ENCODE results near the gene SLC1A2. TPM values are rescaled to one million over a fixed set of nuclear protein-coding genes. Genes with fewer than 3 reads are reported as not detected.

Gene SLC1A2
- total RNA-seq, 1 experiment from 2014 or later = 0.25 TPM

DNA sequence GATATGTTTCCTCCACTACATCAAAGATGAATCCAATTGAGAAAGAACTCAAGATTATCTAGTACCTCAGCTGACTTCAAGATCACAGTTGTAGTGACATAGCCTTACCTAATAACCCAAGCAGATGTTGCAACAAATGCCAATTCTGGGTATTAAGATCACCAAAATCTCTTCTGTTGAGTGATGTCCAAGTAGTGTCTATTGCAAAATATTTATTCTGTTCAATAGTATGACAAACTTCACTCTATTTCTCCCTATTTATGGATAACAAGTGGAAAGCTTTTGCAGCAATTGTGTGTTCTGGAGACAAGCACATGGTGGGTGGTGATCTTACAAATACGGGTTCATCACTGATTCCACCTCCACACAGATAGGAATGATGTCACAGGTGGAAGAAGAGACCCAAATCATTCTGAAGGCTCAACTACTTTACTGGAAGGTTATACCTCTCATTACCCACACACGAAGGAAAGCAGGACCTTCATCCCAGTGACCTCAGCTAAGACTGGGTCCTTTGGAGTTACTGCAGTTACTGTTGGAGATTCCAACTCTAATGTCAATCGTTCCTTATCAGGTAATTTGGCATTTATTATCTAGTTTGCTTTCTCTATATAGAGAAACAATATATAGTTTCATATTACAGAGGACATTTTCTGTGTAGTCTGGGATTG, 208.3 kb downstream of the SLC1A2 start (continued):
- TF ChIP-seq, protein P1, sequence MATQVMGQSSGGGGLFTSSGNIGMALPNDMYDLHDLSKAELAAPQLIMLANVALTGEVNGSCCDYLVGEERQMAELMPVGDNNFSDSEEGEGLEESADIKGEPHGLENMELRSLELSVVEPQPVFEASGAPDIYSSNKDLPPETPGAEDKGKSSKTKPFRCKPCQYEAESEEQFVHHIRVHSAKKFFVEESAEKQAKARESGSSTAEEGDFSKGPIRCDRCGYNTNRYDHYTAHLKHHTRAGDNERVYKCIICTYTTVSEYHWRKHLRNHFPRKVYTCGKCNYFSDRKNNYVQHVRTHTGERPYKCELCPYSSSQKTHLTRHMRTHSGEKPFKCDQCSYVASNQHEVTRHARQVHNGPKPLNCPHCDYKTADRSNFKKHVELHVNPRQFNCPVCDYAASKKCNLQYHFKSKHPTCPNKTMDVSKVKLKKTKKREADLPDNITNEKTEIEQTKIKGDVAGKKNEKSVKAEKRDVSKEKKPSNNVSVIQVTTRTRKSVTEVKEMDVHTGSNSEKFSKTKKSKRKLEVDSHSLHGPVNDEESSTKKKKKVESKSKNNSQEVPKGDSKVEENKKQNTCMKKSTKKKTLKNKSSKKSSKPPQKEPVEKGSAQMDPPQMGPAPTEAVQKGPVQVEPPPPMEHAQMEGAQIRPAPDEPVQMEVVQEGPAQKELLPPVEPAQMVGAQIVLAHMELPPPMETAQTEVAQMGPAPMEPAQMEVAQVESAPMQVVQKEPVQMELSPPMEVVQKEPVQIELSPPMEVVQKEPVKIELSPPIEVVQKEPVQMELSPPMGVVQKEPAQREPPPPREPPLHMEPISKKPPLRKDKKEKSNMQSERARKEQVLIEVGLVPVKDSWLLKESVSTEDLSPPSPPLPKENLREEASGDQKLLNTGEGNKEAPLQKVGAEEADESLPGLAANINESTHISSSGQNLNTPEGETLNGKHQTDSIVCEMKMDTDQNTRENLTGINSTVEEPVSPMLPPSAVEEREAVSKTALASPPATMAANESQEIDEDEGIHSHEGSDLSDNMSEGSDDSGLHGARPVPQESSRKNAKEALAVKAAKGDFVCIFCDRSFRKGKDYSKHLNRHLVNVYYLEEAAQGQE (IDR thresholded peaks at IDR 0.05; ENCODE audit: low read depth) = no peak

DNA sequence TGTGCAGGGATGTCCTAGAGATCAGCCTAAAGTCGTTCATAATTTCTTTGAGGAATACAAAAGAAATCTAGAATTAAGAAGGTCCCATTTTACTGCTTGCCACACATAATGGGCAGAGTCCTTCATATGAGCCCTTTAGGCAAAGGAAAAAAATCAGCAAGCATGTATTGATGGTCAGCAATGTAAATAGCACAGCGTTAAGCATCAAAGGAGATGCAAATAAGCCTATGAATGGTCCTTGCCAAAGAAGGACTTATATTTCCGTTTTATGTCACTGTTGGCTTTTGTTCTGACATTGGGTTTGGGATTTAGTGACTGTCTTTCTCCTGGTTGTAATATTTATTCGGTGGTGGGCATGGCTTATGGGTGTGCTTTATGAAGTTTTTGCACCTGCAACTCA, 210.6 kb downstream of the SLC1A2 start:
- no peak overlapping the region for H3K4me2 ChIP-seq (ENCODE audit: low read length)

More for the DNA sequence above, 210.6 kb downstream of the SLC1A2 start:
- peaks cover 47 to 67% of the 10 kb centered on the region in 2 experiments for H3K36me3 ChIP-seq (ENCODE audit: control insufficient read depth in 1 of 2, insufficient read depth in 2 of 2, low read length in 2 of 2)
- ATAC-seq (no peak), DNase-seq (ENCODE audit: low read depth, low spot score) (no peak)
- intact Hi-C loops (cut with micrococcal nuclease) = no loop called here
- no peak overlapping the region for H3K4me3 ChIP-seq (replicated peaks in 1 of 2; ENCODE audit: low read depth in 1 of 2, low read length in 2 of 2)
- H3K79me2 ChIP-seq (ENCODE audit: insufficient read depth, low read length) = peaks cover 29% of the 10 kb centered on the region; the same call in 1 of the 2 replicates
- H3K9me2 ChIP-seq (ENCODE audit: insufficient read depth) = no peaks in the 10 kb centered on the region
- H4K20me1 ChIP-seq (ENCODE audit: insufficient read depth) = peaks cover 3% of the 10 kb centered on the region; the same call in 1 of the 2 replicates
- no TSS peak for BruUV-seq (replicated peaks)
- no peaks in the 10 kb centered on the region for H3K27me3 ChIP-seq (ENCODE audit: insufficient read depth, low read length)
- H3K4me1 ChIP-seq (ENCODE audit: control insufficient read depth in 1 of 2, insufficient read depth in 2 of 2, low read length in 2 of 2) = peaks cover under 1 to 11% of the 10 kb centered on the region in 2 experiments
- H3K27ac ChIP-seq (ENCODE audit: low read depth, low read length) = no peak overlapping the region
- ChIA-PET RAD21 (ENCODE audit: low non-redundant PET in 1 of 2, low total read pairs in 2 of 2, uncharacterized antibody in 2 of 2, unreplicated experiment in 2 of 2) (no interaction called here), POLR2A (no interaction called here), CTCF (no interaction called here)
- TF ChIP-seq SP1 (IDR thresholded peaks at IDR 0.05; ENCODE audit: low read depth) = no peak
- TF ChIP-seq POLR2AphosphoS5 (IDR thresholded peaks at IDR 0.05; ENCODE audit: low read depth, low read length) = peak; percentile 15; the same call in 1 of the 2 replicates
- H3K9ac ChIP-seq (ENCODE audit: low read length) = no peak overlapping the region
- H2AFZ ChIP-seq (ENCODE audit: low read depth, low read length, poor library complexity, severe bottlenecking) = no peak overlapping the region
- H3K9me3 ChIP-seq (ENCODE audit: control insufficient read depth in 1 of 2, insufficient read depth in 1 of 2, low read depth in 1 of 2, low read length in 2 of 2) = no peaks in the 10 kb centered on the region

Data from HCT116 (cell line).